Thymus (tissue), 11 donors: ENCODE data around the gene B3GALT5. TPM values are rescaled to one million over a fixed set of nuclear protein-coding genes. Genes with fewer than 3 reads are reported as not detected.
"Not testable (repeated sequence)": the region's sequence is repeated elsewhere in the genome, so short reads cannot be mapped to it uniquely, and the experiment has no call there.

ENCODE experiments used
- DNase-seq, 9 donors: peaks; one replicate each; pipeline ENCODE4 v3.0.0-alpha.2; 2013; ENCODE audit warnings: low spot score in 9 of 9, low read depth in 6 of 9, missing footprints in 1 of 9
- H3K27ac ChIP-seq, 2 donors: one replicate each; pipeline ENCODE4 v1.5.1; 2013; ENCODE audit warnings: control low read depth in 1 of 2, low read depth in 1 of 2, low read length in 1 of 2, mild to moderate bottlenecking in 1 of 2, moderate library complexity in 1 of 2
- H3K27me3 ChIP-seq, 2 donors: one replicate each; pipeline ENCODE4 v1.5.1; 2013; ENCODE audit warnings: low read length in 1 of 2; ENCODE audit not compliant: control insufficient read depth in 2 of 2, insufficient read depth in 1 of 2
- H3K36me3 ChIP-seq, 2 donors: one replicate each; pipeline ENCODE4 v1.5.1; 2013; ENCODE audit warnings: low read length in 1 of 2, mild to moderate bottlenecking in 1 of 2, moderate library complexity in 1 of 2; ENCODE audit not compliant: control insufficient read depth in 2 of 2, insufficient read depth in 2 of 2
- H3K4me1 ChIP-seq, 2 donors: one replicate each; pipeline ENCODE4 v1.5.1; 2013; ENCODE audit warnings: low read length in 2 of 2; ENCODE audit not compliant: control insufficient read depth in 2 of 2, insufficient read depth in 2 of 2
- H3K4me3 ChIP-seq, 2 donors: one replicate each; pipeline ENCODE4 v1.5.1; 2013; ENCODE audit warnings: low read length in 2 of 2, control low read depth in 1 of 2, mild to moderate bottlenecking in 1 of 2
- H3K9me3 ChIP-seq, 2 donors: one replicate each; pipeline ENCODE4 v1.5.1; 2013; ENCODE audit warnings: low read length in 1 of 2, mild to moderate bottlenecking in 1 of 2; ENCODE audit not compliant: control insufficient read depth in 2 of 2, insufficient read depth in 1 of 2
- WGBS: extraction: QIAGEN DNeasy Blood & Tissue Kit; methylation state at CpG from one replicate; pipeline ENCODE4 v1.1.7; 2013; 5-methylcytosine and 5-hydroxymethylcytosine counted together
- polyA plus RNA-seq: library from polyadenylated mRNA; stranded (reverse); fragments of 200-250 nt; gene quantifications from one replicate; pipeline ENCODE4 v1.2.3, GENCODE V29; 2013
- total RNA-seq: library from RNA; stranded (reverse); fragments of 120-200 nt; gene quantifications from one replicate; pipeline ENCODE4 v1.2.4, GENCODE V29; 2013
- donor health status: healthy.

Gene B3GALT5
- total and polyA plus RNA-seq, 2 donors: 0.80 to 1.4 TPM

DNA sequence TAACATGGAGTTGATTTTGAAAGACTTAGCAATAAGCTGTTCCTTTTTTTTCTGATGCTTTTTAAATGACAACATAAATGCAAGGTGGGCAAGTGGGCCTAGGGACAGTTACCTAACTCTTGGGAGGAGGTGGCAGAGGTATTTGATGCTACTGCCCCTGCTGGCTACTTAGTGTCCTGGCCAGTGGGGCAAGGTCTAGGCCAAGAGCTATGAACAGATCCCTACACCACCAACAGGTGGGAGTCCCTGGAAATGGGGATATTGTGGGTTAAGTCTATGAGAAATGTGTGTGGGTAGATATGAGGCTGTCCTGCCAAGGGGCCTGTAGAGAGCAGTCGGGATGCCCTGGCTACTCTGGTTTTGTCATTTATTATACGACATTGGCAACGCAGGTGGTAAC lies 31.3 kb upstream of the B3GALT5 start:
- 95% methylated on average over 3 of the region's 3 CpGs for WGBS
- H3K9me3 ChIP-seq: no peaks in the 10 kb centered on the region
- no peaks in the 10 kb centered on the region for H3K27me3 ChIP-seq
- H3K4me3 ChIP-seq: no peak overlapping the region
- no peak for DNase-seq
- no peaks in the 10 kb centered on the region for H3K36me3 ChIP-seq
- no peak overlapping the region for H3K27ac ChIP-seq
- H3K4me1 ChIP-seq: no peaks in the 10 kb centered on the region

DNA sequence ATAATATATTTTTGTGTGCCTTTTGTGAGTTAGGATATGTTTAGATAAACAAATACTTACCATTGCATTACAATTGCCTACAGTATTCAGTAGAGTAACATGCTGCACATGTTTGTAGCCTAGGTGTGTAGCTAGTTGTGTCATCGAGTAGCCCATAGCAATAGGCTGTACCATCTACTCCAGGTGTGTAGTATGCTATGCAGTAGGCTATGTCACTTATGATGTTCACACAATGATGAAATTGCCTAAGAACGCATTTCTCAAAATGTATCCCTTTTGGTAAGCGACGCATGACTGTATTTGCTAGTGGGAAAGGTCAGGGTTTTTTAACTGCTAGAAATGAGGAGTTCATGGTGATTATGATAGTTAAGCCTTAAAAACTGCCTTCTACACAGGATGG lies 30.0 kb upstream of the B3GALT5 start:
- Histone ChIP-seq H3K36me3 (no peaks in the 10 kb centered on the region), H3K27ac (no peak overlapping the region), H3K9me3 (no peaks in the 10 kb centered on the region), H3K27me3 (no peaks in the 10 kb centered on the region), H3K4me3 (no peak overlapping the region), H3K4me1 (no peaks in the 10 kb centered on the region)
- 97% methylated on average over 4 of the region's 4 CpGs for WGBS
- DNase-seq: no peak

DNA sequence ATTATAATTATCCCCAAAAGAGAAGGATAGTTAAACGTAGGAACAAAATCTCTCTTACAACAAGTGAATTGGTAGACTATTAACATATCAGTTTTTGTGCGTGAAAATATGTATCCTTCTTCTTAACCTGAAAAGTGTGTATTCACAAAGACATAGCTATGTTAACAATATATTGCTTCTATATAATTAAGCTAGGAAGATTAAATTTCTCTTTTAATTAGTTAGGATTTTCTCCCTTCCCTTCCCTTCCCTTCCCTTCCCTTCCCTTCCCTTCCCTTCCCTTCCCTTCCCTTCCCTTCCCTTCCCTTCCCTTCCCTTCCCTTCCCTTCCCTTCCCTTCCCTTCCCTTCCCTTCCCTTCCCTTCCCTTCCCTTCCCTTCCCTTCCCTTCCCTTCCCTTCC lies 29.2 kb upstream of the B3GALT5 start:
- H3K27me3 ChIP-seq, DNase-seq, H3K4me3 ChIP-seq, H3K36me3 ChIP-seq, H3K9me3 ChIP-seq, H3K4me1 ChIP-seq, H3K27ac ChIP-seq: not testable (repeated sequence)
- WGBS: 96% methylated on average over 2 of the region's 2 CpGs

DNA sequence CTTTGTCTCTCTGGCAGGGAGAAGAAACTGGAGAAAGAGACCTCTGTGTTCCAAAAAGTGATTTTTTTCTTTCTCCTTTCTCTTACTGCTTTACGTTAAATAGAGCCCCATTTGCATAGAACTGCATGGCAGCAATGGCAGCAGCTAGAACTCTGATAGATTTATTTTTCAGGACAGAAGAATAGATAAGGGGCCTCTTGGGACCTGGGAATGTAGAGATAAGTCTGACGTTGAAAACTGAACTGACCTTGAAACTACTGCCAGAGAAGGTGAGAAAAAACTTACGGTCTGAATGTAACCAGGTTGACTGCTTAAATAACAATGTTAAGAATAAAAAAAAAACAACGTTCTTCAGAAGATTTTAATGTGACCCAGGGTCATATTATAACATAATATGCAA lies 25.4 kb upstream of the B3GALT5 start:
- no peaks in the 10 kb centered on the region for H3K36me3 ChIP-seq
- WGBS: 88% methylated on average over 4 of the region's 4 CpGs
- no peaks in the 10 kb centered on the region for H3K9me3 ChIP-seq
- no peaks in the 10 kb centered on the region for H3K4me1 ChIP-seq
- no peaks in the 10 kb centered on the region for H3K27me3 ChIP-seq
- DNase-seq: no peak
- H3K27ac ChIP-seq: no peak overlapping the region
- H3K4me3 ChIP-seq: no peak overlapping the region

DNA sequence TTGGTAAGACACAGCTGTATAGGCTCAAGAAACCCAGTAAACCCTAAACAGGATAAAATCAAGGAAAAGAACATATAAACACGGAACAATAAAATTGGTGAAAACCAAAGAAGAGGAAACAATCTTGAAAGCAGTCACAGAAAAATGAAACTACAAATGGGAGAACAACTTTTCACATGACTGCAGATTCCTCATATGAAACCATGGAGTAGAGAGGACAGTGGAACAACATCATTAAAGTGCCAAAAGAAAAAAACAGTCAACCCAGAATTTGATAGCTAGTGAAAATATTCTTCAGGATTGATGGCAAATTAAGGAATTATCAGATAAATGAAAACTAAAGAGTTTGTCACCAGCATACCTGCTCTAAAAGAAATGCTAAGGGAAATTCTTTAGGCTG lies 23.9 kb upstream of the B3GALT5 start:
- Histone ChIP-seq H3K4me1 (no peaks in the 10 kb centered on the region), H3K4me3 (no peak overlapping the region), H3K9me3 (no peaks in the 10 kb centered on the region), H3K27me3 (no peaks in the 10 kb centered on the region), H3K27ac (no peak overlapping the region), H3K36me3 (no peaks in the 10 kb centered on the region)
- WGBS: 42% methylated on average over 1 of the region's 1 CpG
- no peak for DNase-seq

DNA sequence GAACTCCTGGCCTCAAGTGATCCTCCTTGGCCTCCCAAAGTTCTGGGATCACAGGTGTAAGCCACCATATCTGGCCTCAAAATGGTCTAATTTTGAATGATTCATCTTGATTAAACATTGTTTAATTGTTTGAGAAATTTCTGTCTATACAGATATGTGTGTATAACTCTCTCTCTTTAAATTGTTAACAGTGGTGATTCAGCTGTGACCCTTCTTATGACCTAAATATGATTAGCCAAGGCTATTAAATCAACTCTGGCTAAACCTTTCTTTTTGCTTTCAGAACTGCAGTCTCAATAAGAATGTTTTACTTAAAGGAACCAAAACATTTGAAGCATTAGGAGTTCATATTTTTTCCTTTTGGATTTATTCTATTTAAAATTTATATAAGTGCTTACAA lies 19.2 kb upstream of the B3GALT5 start:
- H3K4me1 ChIP-seq: no peaks in the 10 kb centered on the region
- no peak overlapping the region for H3K27ac ChIP-seq
- no peak overlapping the region for H3K4me3 ChIP-seq
- DNase-seq: no peak
- H3K9me3 ChIP-seq: no peaks in the 10 kb centered on the region
- no peaks in the 10 kb centered on the region for H3K36me3 ChIP-seq
- no peaks in the 10 kb centered on the region for H3K27me3 ChIP-seq

DNA sequence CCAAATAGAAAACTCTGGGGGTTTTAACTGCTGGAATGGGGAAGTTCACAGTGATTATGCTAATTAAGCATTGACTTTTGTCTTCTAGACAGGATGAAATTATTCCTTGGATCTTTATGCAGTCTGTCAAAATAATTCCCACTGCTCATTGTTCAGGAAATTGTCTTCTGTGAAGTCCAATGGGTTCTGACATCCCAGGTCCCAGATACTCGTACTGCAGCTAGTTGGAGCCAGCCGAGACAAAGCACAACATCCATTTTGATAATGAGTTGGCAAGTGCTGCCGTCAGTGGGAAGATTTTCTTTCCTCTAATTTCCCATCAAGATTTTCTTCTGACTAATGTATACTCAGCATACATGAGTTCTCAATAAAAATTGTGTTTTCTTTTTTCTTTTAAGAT lies 17.3 kb upstream of the B3GALT5 start:
- no peak overlapping the region for H3K27ac ChIP-seq
- no peaks in the 10 kb centered on the region for H3K9me3 ChIP-seq
- 90% methylated on average over 3 of the region's 3 CpGs for WGBS
- no peak for DNase-seq
- no peak overlapping the region for H3K4me3 ChIP-seq
- H3K4me1 ChIP-seq: no peaks in the 10 kb centered on the region
- no peaks in the 10 kb centered on the region for H3K27me3 ChIP-seq
- no peaks in the 10 kb centered on the region for H3K36me3 ChIP-seq

DNA sequence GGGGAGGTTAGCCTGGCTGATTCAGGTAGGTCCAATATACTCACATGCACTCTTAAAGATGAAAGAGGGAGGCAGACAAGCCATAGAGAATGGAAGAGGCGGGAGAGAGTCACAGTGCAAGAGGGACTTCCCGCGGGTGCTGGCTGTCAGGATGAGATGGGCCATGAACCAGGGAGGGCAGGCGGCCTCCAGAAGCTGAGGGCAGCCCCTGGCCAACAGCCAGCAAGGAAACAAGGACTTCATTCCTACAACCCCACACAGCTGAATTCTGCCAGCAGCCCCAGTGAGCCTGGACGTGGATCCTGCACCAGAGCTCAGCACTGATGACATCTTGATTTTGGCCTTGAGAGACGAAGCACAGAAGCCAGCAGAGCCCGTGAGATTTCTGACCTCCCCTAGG lies 15.1 kb upstream of the B3GALT5 start:
- Histone ChIP-seq H3K4me3 (no peak overlapping the region), H3K27ac (no peak overlapping the region), H3K27me3 (peaks cover 0 to 2% of the 10 kb centered on the region in 2 donors), H3K36me3 (no peaks in the 10 kb centered on the region), H3K9me3 (no peaks in the 10 kb centered on the region), H3K4me1 (no peaks in the 10 kb centered on the region)
- WGBS: 86% methylated on average over 7 of the region's 7 CpGs
- DNase-seq: no peak

DNA sequence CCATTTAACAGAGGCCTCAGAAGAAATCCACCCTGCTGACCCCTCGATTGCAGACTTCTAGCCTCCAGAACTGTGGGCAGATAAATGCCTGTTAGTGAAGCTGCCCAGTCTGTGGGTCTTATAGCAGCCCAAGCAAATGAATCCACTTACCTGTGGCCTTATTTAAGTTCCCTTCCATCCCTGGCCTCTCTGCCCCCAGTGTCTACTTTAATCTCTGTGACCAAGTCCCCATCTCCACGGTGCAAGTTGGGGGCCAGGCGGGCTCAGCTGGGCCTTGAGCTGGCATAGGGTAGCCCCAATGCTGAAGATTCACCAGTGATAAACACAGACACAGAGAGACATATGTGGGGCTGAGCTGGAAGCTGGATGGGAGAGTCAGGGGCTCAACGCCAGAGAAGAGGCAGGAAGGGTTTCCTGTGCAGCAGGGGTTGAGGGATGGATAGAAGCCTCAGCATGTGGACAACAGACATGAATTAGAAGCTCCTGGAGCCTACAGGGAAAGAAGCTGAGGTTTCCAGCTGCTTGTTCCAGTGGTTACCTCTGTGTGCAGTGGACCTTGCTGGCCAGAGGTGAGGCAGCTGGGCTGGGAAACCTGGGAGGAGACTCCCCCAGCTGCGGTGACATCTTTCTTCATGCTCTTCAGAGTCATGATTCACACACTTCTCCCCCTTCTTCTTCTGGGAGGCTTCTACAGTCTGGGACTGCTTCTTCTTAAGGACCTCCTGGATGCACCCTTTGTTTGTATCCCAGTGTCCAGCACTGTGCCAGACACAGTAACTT lies 13.4 kb upstream of the B3GALT5 start:
- Histone ChIP-seq H3K4me3 (no peak overlapping the region), H3K9me3 (no peaks in the 10 kb centered on the region), H3K27ac (no peak overlapping the region), H3K27me3 (peaks cover 0 to 2% of the 10 kb centered on the region in 2 donors), H3K4me1 (no peaks in the 10 kb centered on the region), H3K36me3 (no peaks in the 10 kb centered on the region)
- no peak for DNase-seq
- 93% methylated on average over 5 of the region's 5 CpGs for WGBS
